ENCODE measurements around the gene IL2RG. TPM values are rescaled to one million over a fixed set of nuclear protein-coding genes. Genes with fewer than 3 reads are reported as not detected.

Gene IL2RG
- total and polyA plus RNA-seq, 3 experiments from 2014 or later: 312 to 1,411 (median 323) TPM

- H3K27ac ChIP-seq (ENCODE audit: low read depth, low read length): no peak overlapping the region
- no peaks in the 10 kb centered on the region for H3K9me3 ChIP-seq (ENCODE audit: low read length)
- H3K36me3 Mint-ChIP-seq: peaks cover 0 to 5% (median 1%) of the 10 kb centered on the region in 3 donors
- ChIA-PET POLR2A (interaction anchor here (0.7 kb wide), 1 partner anchor 36 kb away, joined by 3 read pairs; no protein-coding TSS in a partner anchor), CTCF (no interaction called here)
- no peak overlapping the region for H3K4me3 Mint-ChIP-seq
- DNase-seq: no peak
- H3K36me3 ChIP-seq (ENCODE audit: insufficient read depth, low read length): no peaks in the 10 kb centered on the region
- H3K9me3 Mint-ChIP-seq: no peaks in the 10 kb centered on the region
- no peaks in the 10 kb centered on the region for H3K27me3 ChIP-seq (ENCODE audit: insufficient read depth, low read length, poor library complexity, severe bottlenecking)
- peaks cover 7 to 19% (median 8%) of the 10 kb centered on the region in 3 donors for H3K4me1 Mint-ChIP-seq
- H3K27me3 Mint-ChIP-seq: peaks cover 0 to 8% of the 10 kb centered on the region in 2 donors
- H3K4me1 ChIP-seq (ENCODE audit: insufficient read depth, low read length): peaks cover 10% of the 10 kb centered on the region
- no peak overlapping the region for H3K4me3 ChIP-seq (ENCODE audit: low read length)
- H3K27ac Mint-ChIP-seq: no peak overlapping the region
These were observed 36.3 kb upstream of the IL2RG start for GRCh38 chrX:71147496-71148277.

DNA sequence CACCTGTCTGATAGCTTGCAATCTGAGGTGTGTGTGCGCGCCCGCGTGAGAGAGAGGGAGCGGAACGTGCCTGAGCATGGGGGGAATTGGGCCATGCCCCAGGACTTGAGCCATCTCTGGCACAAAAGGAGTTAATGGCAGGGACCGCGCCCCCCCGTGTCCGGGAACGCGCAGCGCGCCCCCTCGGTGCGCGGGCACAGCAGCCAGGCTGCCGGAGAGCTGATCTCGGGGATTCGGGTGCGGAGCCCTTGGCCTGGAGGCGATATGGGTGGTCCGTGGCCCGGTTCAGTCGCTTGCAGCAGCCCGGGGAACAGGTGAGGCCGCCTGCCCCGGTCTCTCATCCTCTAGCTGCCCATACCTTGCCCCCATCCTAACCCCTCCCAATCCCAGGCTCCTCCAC is 33.3 kb upstream of the IL2RG start, which contains the start of gene NLGN3:
Gene NLGN3 (plus strand): TSS at position 191 of the 400 bp plus-strand sequence. CDS start 2,909 bp downstream, outside the sequence.
- Mint-ChIP-seq H3K36me3 (peaks cover 0 to 26% (median 2%) of the 10 kb centered on the region in 3 donors), H3K9me3 (no peaks in the 10 kb centered on the region), H3K4me3 (peak within 1 kb of the TSS in 4 of 7 donors; percentile 11 to 74 (median 28)), H3K27me3 (peaks cover 0 to 13% of the 10 kb centered on the region in 2 donors), H3K27ac (peak within 1 kb of the TSS in 6 of 8 donors; percentile 12 to 75 (median 57)), H3K4me1 (peaks cover 8 to 24% (median 11%) of the 10 kb centered on the region in 3 donors)
- Histone ChIP-seq H3K9me3 (ENCODE audit: low read length) (no peaks in the 10 kb centered on the region), H3K4me1 (ENCODE audit: insufficient read depth, low read length) (peaks cover 10% of the 10 kb centered on the region), H3K27ac (ENCODE audit: low read depth, low read length) (no peak within 1 kb of the TSS), H3K27me3 (ENCODE audit: insufficient read depth, low read length, poor library complexity, severe bottlenecking) (no peaks in the 10 kb centered on the region), H3K4me3 (ENCODE audit: low read length) (no peak within 1 kb of the TSS), H3K36me3 (ENCODE audit: insufficient read depth, low read length) (no peaks in the 10 kb centered on the region)
- ChIA-PET POLR2A (no interaction called here), CTCF (no interaction called here)
- DNase-seq: no peak

DNA sequence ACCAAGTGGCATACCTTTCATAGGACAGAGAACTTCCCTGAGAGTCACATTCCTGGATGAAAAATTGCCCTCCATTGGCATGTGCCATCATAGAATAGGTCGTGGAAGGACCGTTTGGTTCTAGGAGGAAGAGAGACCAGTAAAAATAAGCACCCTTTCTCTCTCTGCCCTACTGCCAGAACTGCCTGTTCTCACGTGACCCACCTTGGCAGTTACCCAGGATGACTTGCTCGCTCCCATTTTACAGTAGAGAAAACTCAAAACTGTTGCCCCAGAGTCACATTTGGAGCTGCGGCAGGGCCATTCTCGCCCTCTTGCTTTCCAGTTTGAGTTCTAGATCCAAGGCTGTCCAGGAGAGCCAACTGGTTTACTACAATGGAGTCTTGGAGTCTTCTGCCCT is 32.1 kb upstream of the IL2RG start:
- Mint-ChIP-seq H3K9me3 (no peaks in the 10 kb centered on the region), H3K4me3 (no peak overlapping the region), H3K27me3 (peaks cover 0 to 13% of the 10 kb centered on the region in 2 donors), H3K36me3 (peaks cover 0 to 37% (median 3%) of the 10 kb centered on the region in 3 donors), H3K27ac (peak overlapping the region in 1 of 8 donors; percentile 37), H3K4me1 (peaks cover 8 to 31% (median 11%) of the 10 kb centered on the region in 3 donors)
- Histone ChIP-seq H3K4me1 (ENCODE audit: insufficient read depth, low read length) (peaks cover 10% of the 10 kb centered on the region), H3K27me3 (ENCODE audit: insufficient read depth, low read length, poor library complexity, severe bottlenecking) (no peaks in the 10 kb centered on the region), H3K27ac (ENCODE audit: low read depth, low read length) (no peak overlapping the region), H3K36me3 (ENCODE audit: insufficient read depth, low read length) (peaks cover 6% of the 10 kb centered on the region), H3K9me3 (ENCODE audit: low read length) (no peaks in the 10 kb centered on the region), H3K4me3 (ENCODE audit: low read length) (no peak overlapping the region)
- DNase-seq: no peak
- POLR2A ChIA-PET: interaction anchor here (0.8 kb wide), 1 partner anchor 23 kb away, joined by 3 read pairs; no protein-coding TSS in a partner anchor
- CTCF ChIA-PET: no interaction called here

GRCh38 chrX:71140440-71140839 is 29.1 kb upstream of the IL2RG start:
- Histone ChIP-seq H3K27me3 (ENCODE audit: insufficient read depth, low read length, poor library complexity, severe bottlenecking) (no peaks in the 10 kb centered on the region), H3K27ac (ENCODE audit: low read depth, low read length) (no peak overlapping the region), H3K36me3 (ENCODE audit: insufficient read depth, low read length) (peaks cover 20% of the 10 kb centered on the region), H3K9me3 (ENCODE audit: low read length) (no peaks in the 10 kb centered on the region), H3K4me3 (ENCODE audit: low read length) (no peak overlapping the region), H3K4me1 (ENCODE audit: insufficient read depth, low read length) (peaks cover 2% of the 10 kb centered on the region)
- peaks cover 0 to 65% (median 6%) of the 10 kb centered on the region in 3 donors for H3K36me3 Mint-ChIP-seq
- H3K27ac Mint-ChIP-seq: peak overlapping the region in 3 of 8 donors; percentile 8 to 42 (median 31)
- no peak for DNase-seq
- no peaks in the 10 kb centered on the region for H3K9me3 Mint-ChIP-seq
- no peak overlapping the region for H3K4me3 Mint-ChIP-seq
- H3K4me1 Mint-ChIP-seq: peaks cover under 1 to 20% (median 4%) of the 10 kb centered on the region in 3 donors
- H3K27me3 Mint-ChIP-seq: peaks cover 0 to 19% of the 10 kb centered on the region in 2 donors
- POLR2A ChIA-PET: no interaction called here
- CTCF ChIA-PET: interaction anchor here (1.1 kb wide), 1 partner anchor 12 kb away, joined by 3 read pairs; no protein-coding TSS in a partner anchor

GRCh38 chrX:71131510-71131909 is 20.1 kb upstream of the IL2RG start:
- Mint-ChIP-seq H3K27me3 (peaks cover 0 to 14% of the 10 kb centered on the region in 2 donors), H3K9me3 (no peaks in the 10 kb centered on the region), H3K36me3 (peaks cover 5 to 92% (median 9%) of the 10 kb centered on the region in 3 donors), H3K4me3 (no peak overlapping the region), H3K4me1 (peaks cover 10 to 18% (median 16%) of the 10 kb centered on the region in 3 donors), H3K27ac (no peak overlapping the region)
- H3K27ac ChIP-seq (ENCODE audit: low read depth, low read length): no peak overlapping the region
- CTCF ChIA-PET: interaction anchor here (0.6 to 3.9 kb wide), 4 partner anchors 13 to 45 kb away, joined by 3 to 58 read pairs (median 5); partner anchors contain the start of gene MED12
- no peaks in the 10 kb centered on the region for H3K27me3 ChIP-seq (ENCODE audit: insufficient read depth, low read length, poor library complexity, severe bottlenecking)
- no peak for DNase-seq
- H3K4me1 ChIP-seq (ENCODE audit: insufficient read depth, low read length): peaks cover 12% of the 10 kb centered on the region
- peaks cover 29% of the 10 kb centered on the region for H3K36me3 ChIP-seq (ENCODE audit: insufficient read depth, low read length)
- no peak overlapping the region for H3K4me3 ChIP-seq (ENCODE audit: low read length)
- no peaks in the 10 kb centered on the region for H3K9me3 ChIP-seq (ENCODE audit: low read length)
- POLR2A ChIA-PET: interaction anchor here (1.2 kb wide), 1 partner anchor 29 kb away, joined by 4 read pairs; no protein-coding TSS in a partner anchor

- H3K36me3 Mint-ChIP-seq: peaks cover 4 to 90% (median 5%) of the 10 kb centered on the region in 3 donors
- peaks cover 10 to 25% (median 18%) of the 10 kb centered on the region in 3 donors for H3K4me1 Mint-ChIP-seq
- Histone ChIP-seq H3K9me3 (ENCODE audit: low read length) (no peaks in the 10 kb centered on the region), H3K27ac (ENCODE audit: low read depth, low read length) (no peak overlapping the region), H3K27me3 (ENCODE audit: insufficient read depth, low read length, poor library complexity, severe bottlenecking) (no peaks in the 10 kb centered on the region), H3K4me3 (ENCODE audit: low read length) (no peak overlapping the region), H3K36me3 (ENCODE audit: insufficient read depth, low read length) (peaks cover 35% of the 10 kb centered on the region), H3K4me1 (ENCODE audit: insufficient read depth, low read length) (peaks cover 12% of the 10 kb centered on the region)
- peak overlapping the region in 3 of 7 donors; percentile 1 to 44 (median 12) for H3K4me3 Mint-ChIP-seq
- peak overlapping the region; percentile 52 to 92 (median 86) for H3K27ac Mint-ChIP-seq
- POLR2A ChIA-PET: interaction anchor here (0.6 to 1.5 kb wide), 5 partner anchors 11 to 67 kb away, joined by 3 to 12 read pairs (median 3); partner anchors contain the start of genes IL2RG and MED12
- H3K9me3 Mint-ChIP-seq: no peaks in the 10 kb centered on the region
- peak; percentile 65 to 83 (median 71) for DNase-seq
- CTCF ChIA-PET: interaction anchor here (0.6 to 3.9 kb wide), 15 partner anchors 9 to 61 kb away, joined by 3 to 58 read pairs (median 4); partner anchors contain the start of genes FOXO4, IL2RG, MED12 and SNX12
- H3K27me3 Mint-ChIP-seq: peaks cover 0 to 9% of the 10 kb centered on the region in 2 donors
These were observed 17.8 kb upstream of the IL2RG start for GRCh38 chrX:71128915-71129765.

DNA sequence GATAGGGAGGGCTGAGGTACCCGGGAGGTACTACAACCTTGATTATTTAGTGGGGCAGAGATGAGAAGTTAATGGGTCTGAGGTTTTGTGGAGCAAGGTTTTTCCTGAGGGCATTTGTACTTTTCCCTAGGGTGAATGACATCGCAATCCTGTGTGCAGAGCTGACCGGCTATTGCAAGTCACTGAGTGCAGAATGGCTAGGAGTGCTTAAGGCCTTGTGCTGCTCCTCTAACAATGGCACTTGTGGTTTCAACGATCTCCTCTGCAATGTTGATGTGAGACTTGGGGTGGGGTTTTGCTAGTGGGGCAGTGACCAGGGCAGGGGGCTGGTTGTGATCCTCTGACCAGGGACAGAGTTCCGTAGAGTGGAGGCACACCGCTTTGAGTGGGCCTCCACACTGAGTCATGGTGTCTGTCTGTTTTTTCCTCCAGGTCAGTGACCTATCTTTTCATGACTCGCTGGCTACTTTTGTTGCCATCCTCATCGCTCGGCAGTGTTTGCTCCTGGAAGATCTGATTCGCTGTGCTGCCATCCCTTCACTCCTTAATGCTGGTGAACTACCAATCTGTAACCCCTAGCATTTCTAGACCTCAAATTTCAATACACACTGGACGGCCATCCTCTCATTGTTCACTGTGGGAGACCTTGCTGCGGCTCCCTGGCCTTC is 16.9 kb upstream of the IL2RG start:
- H3K9me3 Mint-ChIP-seq: no peaks in the 10 kb centered on the region
- H3K4me3 Mint-ChIP-seq: no peak overlapping the region
- Histone ChIP-seq H3K4me3 (ENCODE audit: low read length) (no peak overlapping the region), H3K9me3 (ENCODE audit: low read length) (no peaks in the 10 kb centered on the region), H3K36me3 (ENCODE audit: insufficient read depth, low read length) (peaks cover 43% of the 10 kb centered on the region), H3K4me1 (ENCODE audit: insufficient read depth, low read length) (peaks cover 12% of the 10 kb centered on the region), H3K27ac (ENCODE audit: low read depth, low read length) (no peak overlapping the region), H3K27me3 (ENCODE audit: insufficient read depth, low read length, poor library complexity, severe bottlenecking) (no peaks in the 10 kb centered on the region)
- CTCF ChIA-PET: interaction anchor here (0.6 to 3.9 kb wide), 12 partner anchors 9 to 32 kb away, joined by 3 to 58 read pairs (median 4); partner anchors contain the start of genes IL2RG and MED12
- peaks cover 0 to 9% of the 10 kb centered on the region in 2 donors for H3K27me3 Mint-ChIP-seq
- POLR2A ChIA-PET: interaction anchor here (0.6 to 1.4 kb wide), 4 partner anchors 10 to 66 kb away, joined by 3 to 12 read pairs (median 4); partner anchors contain the start of gene MED12
- peaks cover 10 to 26% (median 18%) of the 10 kb centered on the region in 3 donors for H3K4me1 Mint-ChIP-seq
- DNase-seq: no peak
- peak overlapping the region in 6 of 8 donors; percentile 66 to 92 (median 86) for H3K27ac Mint-ChIP-seq
- peaks cover 4 to 95% (median 5%) of the 10 kb centered on the region in 3 donors for H3K36me3 Mint-ChIP-seq

All from CD8-positive, alpha-beta memory T cell (primary cell).